ENCODE results near the gene CANX. TPM values are rescaled to one million over a fixed set of nuclear protein-coding genes. Genes with fewer than 3 reads are reported as not detected.

The CANX gene
- total RNA-seq, 1 experiment from 2014 or later = 538 TPM

DNA sequence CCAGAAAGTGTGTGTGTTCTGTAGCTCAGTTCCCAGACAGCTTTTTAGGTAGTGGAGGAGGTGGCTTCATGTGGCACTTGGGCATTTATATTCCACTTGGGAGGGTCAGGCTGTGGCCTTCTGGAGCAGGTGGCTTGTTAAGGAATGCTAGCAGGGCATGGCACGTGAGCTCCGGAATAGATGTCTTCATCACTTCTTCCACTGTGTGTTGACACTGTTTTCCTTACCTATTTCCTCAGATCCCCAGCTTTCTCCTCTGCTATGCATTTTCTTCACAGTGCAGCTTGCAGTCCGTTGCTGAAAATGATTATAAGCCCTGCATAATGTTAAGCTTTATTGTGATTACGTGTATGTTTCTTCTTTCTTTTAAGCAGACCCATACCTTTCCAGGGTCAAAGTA is 30.5 kb downstream of the CANX start:
- no CpG with 5 or more reads among the region's 4 CpGs for WGBS (ENCODE audit: extremely low coverage, insufficient read length, low lambda C conversion rate)
- Histone ChIP-seq H2BK12ac (ENCODE audit: insufficient read length, low read depth, low read length) (no peak overlapping the region), H2BK15ac (ENCODE audit: low read depth, low read length) (no peak overlapping the region)

More for the DNA sequence above, 30.5 kb downstream of the CANX start:
- H2BK120ac ChIP-seq (ENCODE audit: low read depth, low read length, poor library complexity, severe bottlenecking) = no peak overlapping the region
- H3K56ac ChIP-seq (ENCODE audit: insufficient read length, low read depth, low read length) = no peak overlapping the region
- H3K79me2 ChIP-seq (ENCODE audit: insufficient read depth, low read length) = peaks cover 8% of the 10 kb centered on the region; the same call in 1 of the 2 replicates
- no peak overlapping the region for H3K23ac ChIP-seq (ENCODE audit: insufficient read length, low read depth, low read length)
- no peak overlapping the region for H3K4me2 ChIP-seq (ENCODE audit: insufficient read depth, insufficient read length, low read length)
- no peaks in the 10 kb centered on the region for H3K27me3 ChIP-seq (ENCODE audit: insufficient read depth, low read length)
- H3K14ac ChIP-seq (ENCODE audit: insufficient read depth, low read length) = no peak overlapping the region
- Mint-ChIP-seq H3K9me3 (no peaks in the 10 kb centered on the region), H3K4me3 (no peak overlapping the region), H3K4me1 (peaks cover 6 to 12% of the 10 kb centered on the region in 2 experiments), H3K36me3 (ENCODE audit: insufficient read depth in 1 of 3, low read depth in 3 of 3) (peaks cover 16 to 66% (median 47%) of the 10 kb centered on the region in 3 experiments; a peak in 6 of 7 replicates), H3K27me3 (ENCODE audit: low read depth) (no peaks in the 10 kb centered on the region), H3K27ac (no peak overlapping the region)
- no peak overlapping the region for H4K8ac ChIP-seq (replicated peaks; ENCODE audit: insufficient read length, low read depth, low read length)
- H3K23me2 ChIP-seq (ENCODE audit: insufficient read length, low read depth, low read length, poor library complexity, severe bottlenecking) = no peaks in the 10 kb centered on the region
- no peak for DNase-seq
- no peak overlapping the region for H3K27ac ChIP-seq (ENCODE audit: insufficient read length, low read depth, low read length)
- H2BK20ac ChIP-seq (ENCODE audit: low read depth, low read length, poor library complexity, severe bottlenecking) = no peak overlapping the region
- H4K91ac ChIP-seq (ENCODE audit: insufficient read length, low read depth, low read length) = no peak overlapping the region
- no peak overlapping the region for H3K9ac ChIP-seq (ENCODE audit: extremely low read depth, insufficient read length, low read length)
- no peak overlapping the region for H2AFZ ChIP-seq (ENCODE audit: low read length)
- H4K5ac ChIP-seq (ENCODE audit: insufficient read length, low read depth, low read length) = no peak overlapping the region
- H3K79me1 ChIP-seq (ENCODE audit: insufficient read depth, low read depth, low read length, poor library complexity, severe bottlenecking) = no peaks in the 10 kb centered on the region
- no peak overlapping the region for H3T11ph ChIP-seq (ENCODE audit: low read length)
- no peaks in the 10 kb centered on the region for H3K9me3 ChIP-seq (ENCODE audit: control insufficient read depth, low read depth, low read length)
- H3K4me1 ChIP-seq (ENCODE audit: insufficient read depth, low read length) = no peaks in the 10 kb centered on the region
- H3K4ac ChIP-seq (ENCODE audit: low read depth, low read length) = no peak overlapping the region
- no peaks in the 10 kb centered on the region for H4K20me1 ChIP-seq (ENCODE audit: control insufficient read depth, insufficient read depth, insufficient read length)
- no peak overlapping the region for H2AK5ac ChIP-seq (ENCODE audit: insufficient read length, low read length)
- no peak overlapping the region for H2BK5ac ChIP-seq (ENCODE audit: insufficient read length, low read length)
- no peak overlapping the region for H3K18ac ChIP-seq (ENCODE audit: insufficient read length, low read depth, low read length)
- TF ChIP-seq, protein P1, sequence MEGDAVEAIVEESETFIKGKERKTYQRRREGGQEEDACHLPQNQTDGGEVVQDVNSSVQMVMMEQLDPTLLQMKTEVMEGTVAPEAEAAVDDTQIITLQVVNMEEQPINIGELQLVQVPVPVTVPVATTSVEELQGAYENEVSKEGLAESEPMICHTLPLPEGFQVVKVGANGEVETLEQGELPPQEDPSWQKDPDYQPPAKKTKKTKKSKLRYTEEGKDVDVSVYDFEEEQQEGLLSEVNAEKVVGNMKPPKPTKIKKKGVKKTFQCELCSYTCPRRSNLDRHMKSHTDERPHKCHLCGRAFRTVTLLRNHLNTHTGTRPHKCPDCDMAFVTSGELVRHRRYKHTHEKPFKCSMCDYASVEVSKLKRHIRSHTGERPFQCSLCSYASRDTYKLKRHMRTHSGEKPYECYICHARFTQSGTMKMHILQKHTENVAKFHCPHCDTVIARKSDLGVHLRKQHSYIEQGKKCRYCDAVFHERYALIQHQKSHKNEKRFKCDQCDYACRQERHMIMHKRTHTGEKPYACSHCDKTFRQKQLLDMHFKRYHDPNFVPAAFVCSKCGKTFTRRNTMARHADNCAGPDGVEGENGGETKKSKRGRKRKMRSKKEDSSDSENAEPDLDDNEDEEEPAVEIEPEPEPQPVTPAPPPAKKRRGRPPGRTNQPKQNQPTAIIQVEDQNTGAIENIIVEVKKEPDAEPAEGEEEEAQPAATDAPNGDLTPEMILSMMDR (conservative IDR thresholded peaks at IDR 0.05) = no peak
